A673 (cell line): ENCODE data around the gene RAB3A.

ENCODE experiments used
- EZH2 ChIP-seq: fragments of 200-600 bp; sonication (generic); IDR thresholded peaks from 2 replicates; pipeline ENCODE4 v1.6.1; 2017; ENCODE audit warnings: borderline replicate concordance, low read depth, mild to moderate bottlenecking, mixed read lengths, antibody characterized with exemption, low read length; ENCODE audit not compliant: poor library complexity, severe bottlenecking
- TF ChIP-seq, protein P1 (sequence below): fragments of 300-800, 200-600 bp; sonication (generic); conservative IDR thresholded peaks from 2 replicates; pipeline ENCODE4 v1.5.1; 2017; ENCODE audit warnings: low read depth, mild to moderate bottlenecking, antibody characterized with exemption, low read length, moderate library complexity, mixed read lengths

DNA sequence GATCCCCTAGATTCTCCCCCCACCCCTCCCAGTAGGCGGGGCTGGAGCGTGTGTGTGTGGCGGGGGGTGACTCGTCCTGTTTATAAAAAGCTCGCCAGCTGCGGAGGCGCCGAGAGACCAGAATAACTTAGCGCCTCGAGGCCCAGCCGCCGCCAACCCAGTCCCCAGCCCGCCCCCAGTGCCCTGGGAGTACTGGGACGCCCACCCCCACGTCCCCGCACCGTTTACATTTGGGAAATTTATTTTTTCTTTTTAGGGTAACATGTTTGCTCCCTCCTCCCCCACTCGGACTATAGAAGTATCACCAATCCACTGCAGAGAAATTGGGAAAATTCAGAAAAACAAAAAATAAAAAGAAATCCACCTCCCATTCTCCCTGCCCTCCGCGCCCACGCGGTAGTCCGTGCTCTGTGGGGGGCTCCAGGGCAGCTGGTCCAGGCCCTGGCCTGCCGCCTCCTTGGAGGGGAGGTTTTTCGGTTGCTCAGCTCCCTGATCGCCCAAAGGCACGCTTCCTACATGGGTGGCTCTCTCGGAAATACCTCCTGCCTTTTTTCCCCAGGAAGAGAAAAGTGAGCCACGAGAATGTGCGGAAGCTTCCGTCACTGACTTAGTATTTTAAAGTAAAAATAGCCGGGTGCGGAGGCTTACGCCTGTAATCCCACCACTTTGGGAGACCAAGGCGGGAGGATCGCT is 1.5 kb upstream of the RAB3A start:
- TF ChIP-seq, protein P1, sequence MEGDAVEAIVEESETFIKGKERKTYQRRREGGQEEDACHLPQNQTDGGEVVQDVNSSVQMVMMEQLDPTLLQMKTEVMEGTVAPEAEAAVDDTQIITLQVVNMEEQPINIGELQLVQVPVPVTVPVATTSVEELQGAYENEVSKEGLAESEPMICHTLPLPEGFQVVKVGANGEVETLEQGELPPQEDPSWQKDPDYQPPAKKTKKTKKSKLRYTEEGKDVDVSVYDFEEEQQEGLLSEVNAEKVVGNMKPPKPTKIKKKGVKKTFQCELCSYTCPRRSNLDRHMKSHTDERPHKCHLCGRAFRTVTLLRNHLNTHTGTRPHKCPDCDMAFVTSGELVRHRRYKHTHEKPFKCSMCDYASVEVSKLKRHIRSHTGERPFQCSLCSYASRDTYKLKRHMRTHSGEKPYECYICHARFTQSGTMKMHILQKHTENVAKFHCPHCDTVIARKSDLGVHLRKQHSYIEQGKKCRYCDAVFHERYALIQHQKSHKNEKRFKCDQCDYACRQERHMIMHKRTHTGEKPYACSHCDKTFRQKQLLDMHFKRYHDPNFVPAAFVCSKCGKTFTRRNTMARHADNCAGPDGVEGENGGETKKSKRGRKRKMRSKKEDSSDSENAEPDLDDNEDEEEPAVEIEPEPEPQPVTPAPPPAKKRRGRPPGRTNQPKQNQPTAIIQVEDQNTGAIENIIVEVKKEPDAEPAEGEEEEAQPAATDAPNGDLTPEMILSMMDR = no peak
- no peak for TF ChIP-seq EZH2
